ENCODE measurements around the gene RGS5.

- no peak for TF ChIP-seq CTCF (IDR thresholded peaks at IDR 0.05; ENCODE audit: low read depth, low read length)
- no peak for TF ChIP-seq EZH2phosphoT487 (IDR thresholded peaks at IDR 0.05; ENCODE audit: low read depth)
Measured at GRCh38 chr1:163168053-163168452, 34.7 kb downstream of the RGS5 start.
